Testis (tissue), 3 donors: Measurements from ENCODE around the gene DOK5. TPM values are rescaled to one million over a fixed set of nuclear protein-coding genes. Genes with fewer than 3 reads are reported as not detected.

Experiments used
- DNase-seq: peaks from one replicate; pipeline ENCODE4 v3.0.0-alpha.2; 2019
- H3K27ac ChIP-seq, 2 donors: fragments of 200-600 bp; sonication (generic); one replicate each; pipeline ENCODE4 v1.5.1; 2019
- H3K27me3 ChIP-seq: fragments of 200-600 bp; sonication (generic); one replicate; pipeline ENCODE4 v1.5.1; 2019
- H3K36me3 ChIP-seq: fragments of 200-600 bp; sonication (generic); one replicate; pipeline ENCODE4 v1.5.1; 2017; ENCODE audit warnings: low read depth; ENCODE audit errors: missing control alignments
- H3K4me1 ChIP-seq: fragments of 200-600 bp; sonication (generic); one replicate; pipeline ENCODE4 v1.5.1; 2019
- H3K4me3 ChIP-seq, 2 donors: fragments of 200-600 bp; sonication (generic); one replicate each; pipeline ENCODE4 v1.5.1; 2017 to 2019
- H3K9me3 ChIP-seq: fragments of 200-600 bp; sonication (generic); one replicate; pipeline ENCODE4 v1.5.1; 2017
- POLR2A ChIP-seq: fragments of 450-650 bp; IDR thresholded peaks from one replicate; pipeline ENCODE4 v1.6.1; 2017; ENCODE audit warnings: antibody characterized with exemption, mild to moderate bottlenecking, moderate library complexity
- WGBS, 2 donors: methylation state at CpG; one replicate each; pipeline ENCODE4 v1.1.5; 2018; 5-methylcytosine and 5-hydroxymethylcytosine counted together
- intact Hi-C: fragments of 100-400 bp; cut with DNase I; formaldehyde crosslinking; loops from one replicate; pipeline ENCODE4 v1.15.1; 2023; ENCODE audit warnings: low total_unique reads
- polyA plus RNA-seq: library from polyadenylated mRNA; stranded (reverse); fragments of 350-450 nt; fragmentation: Illumina TruSeq; extraction: RNeasy Lipid Tissue Mini Kit (QIAGEN cat#74804); gene quantifications from one replicate; pipeline ENCODE4 v1.2.3, GENCODE V29; 2014; ENCODE audit warnings: low read depth, low replicate concordance; ENCODE audit not compliant: insufficient read depth
- total RNA-seq, 2 donors: library from RNA; depleted of rRNA; stranded (reverse); fragments of >200 nt; gene quantifications; one replicate each; pipeline ENCODE4 v1.2.3, GENCODE V29; 2016
- TF ChIP-seq, protein P1 (sequence below), 3 experiments: fragments of 450-650 bp in 2 of 3; fragments of 200-600 bp in 1 of 3; sonication (generic) in 1 of 3; IDR thresholded peaks; one replicate each; pipeline ENCODE4 v1.5.1; 2016 to 2019; ENCODE audit warnings: antibody characterized with exemption in 3 of 3, mild to moderate bottlenecking in 2 of 3, moderate library complexity in 1 of 3

Gene DOK5
- total and polyA plus RNA-seq, 3 donors from 2014 or later = 1.0 to 3.1 (median 1.7) TPM

DNA sequence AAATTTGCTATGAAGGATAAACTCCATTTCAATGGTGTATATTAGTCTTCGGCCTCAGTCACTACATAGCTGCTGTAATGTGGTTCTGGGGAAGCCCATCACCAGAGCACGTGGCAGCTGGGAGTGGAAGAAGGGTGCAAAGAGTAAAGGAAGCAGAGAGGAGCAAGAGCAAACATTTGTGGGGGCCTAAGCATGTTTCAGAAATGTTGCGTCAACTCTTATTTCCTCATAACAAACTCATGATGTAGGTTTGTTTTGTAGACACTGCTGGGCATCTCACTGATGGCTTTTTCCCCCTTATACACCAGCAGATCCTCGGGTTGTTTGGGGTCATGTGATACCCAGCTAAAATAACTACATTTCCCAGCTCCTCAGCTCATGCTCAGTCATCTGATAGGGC, 37.3 kb downstream of the DOK5 start:
- 93 to 97% methylated on average over 4 of the region's 4 CpGs for WGBS, 2 donors
- intact Hi-C loops = no loop called here
- Histone ChIP-seq H3K9me3 (no peaks in the 10 kb centered on the region), H3K4me1 (no peaks in the 10 kb centered on the region), H3K27me3 (no peaks in the 10 kb centered on the region), H3K36me3 (no peaks in the 10 kb centered on the region), H3K27ac (no peak overlapping the region), H3K4me3 (no peak overlapping the region)
- no peak for DNase-seq
- no peak for TF ChIP-seq POLR2A
- TF ChIP-seq, protein P1, sequence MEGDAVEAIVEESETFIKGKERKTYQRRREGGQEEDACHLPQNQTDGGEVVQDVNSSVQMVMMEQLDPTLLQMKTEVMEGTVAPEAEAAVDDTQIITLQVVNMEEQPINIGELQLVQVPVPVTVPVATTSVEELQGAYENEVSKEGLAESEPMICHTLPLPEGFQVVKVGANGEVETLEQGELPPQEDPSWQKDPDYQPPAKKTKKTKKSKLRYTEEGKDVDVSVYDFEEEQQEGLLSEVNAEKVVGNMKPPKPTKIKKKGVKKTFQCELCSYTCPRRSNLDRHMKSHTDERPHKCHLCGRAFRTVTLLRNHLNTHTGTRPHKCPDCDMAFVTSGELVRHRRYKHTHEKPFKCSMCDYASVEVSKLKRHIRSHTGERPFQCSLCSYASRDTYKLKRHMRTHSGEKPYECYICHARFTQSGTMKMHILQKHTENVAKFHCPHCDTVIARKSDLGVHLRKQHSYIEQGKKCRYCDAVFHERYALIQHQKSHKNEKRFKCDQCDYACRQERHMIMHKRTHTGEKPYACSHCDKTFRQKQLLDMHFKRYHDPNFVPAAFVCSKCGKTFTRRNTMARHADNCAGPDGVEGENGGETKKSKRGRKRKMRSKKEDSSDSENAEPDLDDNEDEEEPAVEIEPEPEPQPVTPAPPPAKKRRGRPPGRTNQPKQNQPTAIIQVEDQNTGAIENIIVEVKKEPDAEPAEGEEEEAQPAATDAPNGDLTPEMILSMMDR (IDR thresholded peaks at IDR 0.05) = no peak

DNA sequence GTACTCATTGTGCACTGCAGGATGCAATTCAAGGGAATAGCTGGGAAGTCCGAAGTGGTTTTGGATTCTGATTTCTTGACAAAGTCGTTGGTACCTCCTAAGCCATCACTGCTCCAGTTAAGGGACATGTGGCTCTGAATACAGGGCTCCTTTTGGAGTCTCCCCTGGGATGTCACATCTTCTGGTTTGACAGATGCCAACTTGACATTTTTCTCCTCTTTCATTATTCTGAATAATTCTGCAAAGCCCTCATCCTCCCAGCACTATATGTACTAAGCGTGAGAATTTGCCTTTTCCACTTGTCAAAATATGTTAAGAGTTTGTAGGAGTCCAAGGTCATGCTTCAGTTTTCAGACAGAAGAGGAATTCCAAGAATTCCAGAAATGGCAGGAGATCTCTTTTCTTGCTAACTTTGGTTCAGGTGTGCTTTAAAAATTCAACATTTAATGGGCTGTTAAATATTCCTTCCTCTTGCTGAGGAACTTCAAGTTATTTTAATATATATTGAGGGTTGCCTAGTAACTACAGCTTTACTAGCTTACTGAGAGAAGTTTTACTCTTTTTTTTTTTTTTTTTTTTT, 38.7 kb downstream of the DOK5 start:
- H3K27ac ChIP-seq = no peak overlapping the region
- DNase-seq = no peak
- H3K9me3 ChIP-seq = no peaks in the 10 kb centered on the region
- WGBS, 2 donors = 49 to 53% methylated on average over 3 of the region's 3 CpGs
- no peak overlapping the region for H3K4me3 ChIP-seq
- no peaks in the 10 kb centered on the region for H3K4me1 ChIP-seq
- intact Hi-C loops = no loop called here
- H3K36me3 ChIP-seq = no peaks in the 10 kb centered on the region
- no peaks in the 10 kb centered on the region for H3K27me3 ChIP-seq
- TF ChIP-seq, protein P1 (IDR thresholded peaks at IDR 0.05) = no peak

DNA sequence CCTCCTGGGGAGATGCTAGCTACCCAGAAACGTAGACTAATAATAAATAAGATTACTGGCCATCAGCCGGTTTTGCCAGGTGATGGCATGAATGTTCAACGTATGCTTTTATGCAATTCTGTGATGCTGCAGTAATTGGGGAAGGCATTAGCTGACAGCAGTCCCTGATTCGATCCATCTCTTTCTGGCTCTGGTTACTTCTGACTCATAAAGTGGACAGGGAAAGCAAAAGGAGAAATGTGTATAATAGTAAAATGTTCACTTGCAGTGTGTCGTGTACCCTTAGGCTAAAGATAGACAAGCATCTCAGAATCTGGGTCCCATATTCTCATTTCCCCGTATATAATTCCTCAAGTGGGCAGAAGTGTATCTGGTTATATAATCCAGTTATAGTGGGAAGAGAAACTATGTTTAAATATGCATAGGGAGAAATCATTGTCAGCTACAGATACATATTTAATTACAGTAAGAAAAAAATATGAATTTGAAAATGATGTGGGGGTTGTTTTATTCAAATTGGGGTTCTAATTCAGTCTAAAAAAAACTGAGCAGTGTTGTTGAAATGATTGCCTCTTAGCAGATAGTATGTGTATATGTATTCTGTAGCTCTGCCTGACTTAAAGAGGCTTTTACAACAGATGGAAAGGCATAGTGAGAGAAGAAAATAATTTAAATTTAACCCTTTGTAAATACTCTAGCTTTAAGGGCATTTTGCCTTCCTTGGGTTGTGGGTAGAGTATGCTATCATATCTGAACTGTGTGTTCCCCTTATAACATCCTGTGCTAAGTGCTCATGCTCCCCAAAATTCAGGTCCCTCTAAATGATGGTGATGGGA, 40.6 kb downstream of the DOK5 start:
- Histone ChIP-seq H3K9me3 (no peaks in the 10 kb centered on the region), H3K4me1 (no peaks in the 10 kb centered on the region), H3K36me3 (no peaks in the 10 kb centered on the region), H3K27ac (no peak overlapping the region), H3K4me3 (no peak overlapping the region), H3K27me3 (no peaks in the 10 kb centered on the region)
- DNase-seq = no peak
- intact Hi-C loops = no loop called here
- TF ChIP-seq POLR2A = no peak
- TF ChIP-seq, protein P1 (IDR thresholded peaks at IDR 0.05) = no peak
- WGBS, 2 donors = 78 to 81% methylated on average over 6 of the region's 6 CpGs

DNA sequence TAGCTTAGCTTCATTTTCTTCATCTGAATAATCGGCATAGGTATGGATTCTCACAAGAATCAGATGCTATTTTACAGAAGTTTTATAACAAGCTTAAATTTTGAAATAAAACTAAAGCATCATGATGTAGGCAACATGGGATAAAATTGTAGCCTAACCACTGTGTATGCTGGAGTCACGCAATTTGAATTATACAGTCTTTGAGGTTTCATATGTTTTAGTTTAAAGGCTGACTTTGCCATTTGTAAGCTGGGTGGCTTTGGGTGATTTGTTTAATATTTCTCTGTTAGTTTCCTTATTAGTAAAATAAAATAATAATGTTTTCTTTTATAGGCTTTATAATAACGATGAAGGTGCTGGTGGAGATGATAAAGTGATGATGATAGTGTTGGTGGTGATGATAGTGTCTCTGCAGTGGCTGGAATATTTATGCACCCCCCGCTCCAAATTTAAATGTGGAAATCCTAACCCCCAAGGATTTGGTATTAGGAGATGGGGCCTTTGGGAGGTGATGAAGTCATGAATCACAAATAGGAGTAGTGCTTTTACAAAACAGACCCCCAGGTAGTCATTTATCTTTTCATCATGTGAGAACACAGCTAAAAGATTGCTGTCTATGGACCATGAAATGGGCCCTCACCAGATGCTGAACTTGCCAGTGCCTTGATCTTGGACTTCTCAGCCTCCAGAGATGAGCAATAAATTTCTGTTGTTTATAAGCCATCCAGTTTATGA, 42.0 kb downstream of the DOK5 start:
- 88 to 93% methylated on average over 4 of the region's 4 CpGs for WGBS, 2 donors
- no peak for TF ChIP-seq POLR2A
- TF ChIP-seq, protein P1 (IDR thresholded peaks at IDR 0.05) = no peak

More for the DNA sequence above, 42.0 kb downstream of the DOK5 start:
- Histone ChIP-seq H3K27me3 (no peaks in the 10 kb centered on the region), H3K4me3 (no peak overlapping the region), H3K36me3 (no peaks in the 10 kb centered on the region), H3K4me1 (no peaks in the 10 kb centered on the region), H3K27ac (no peak overlapping the region), H3K9me3 (no peaks in the 10 kb centered on the region)
- DNase-seq = no peak
- intact Hi-C loops = no loop called here
